ENCODE results near the gene PCBP4.

The PCBP4 gene

GRCh38 chr3:51961011-51961410 is 6.2 kb downstream of the PCBP4 start:
- no peak for TF ChIP-seq CTCF (conservative IDR thresholded peaks at IDR 0.05; ENCODE audit: low read length)

GRCh38 chr3:51960386-51960785 is 6.9 kb downstream of the PCBP4 start:
- TF ChIP-seq CTCF (conservative IDR thresholded peaks at IDR 0.05; ENCODE audit: low read length): no peak
- no peak overlapping the region for H3K4me3 ChIP-seq (ENCODE audit: low read length)
- DNase-seq (ENCODE audit: low read depth): no peak

More at GRCh38 chr3:51961011-51961410, 6.2 kb downstream of the PCBP4 start:
- DNase-seq (ENCODE audit: low read depth): no peak
- H3K4me3 ChIP-seq (ENCODE audit: low read length): no peak overlapping the region

DNA sequence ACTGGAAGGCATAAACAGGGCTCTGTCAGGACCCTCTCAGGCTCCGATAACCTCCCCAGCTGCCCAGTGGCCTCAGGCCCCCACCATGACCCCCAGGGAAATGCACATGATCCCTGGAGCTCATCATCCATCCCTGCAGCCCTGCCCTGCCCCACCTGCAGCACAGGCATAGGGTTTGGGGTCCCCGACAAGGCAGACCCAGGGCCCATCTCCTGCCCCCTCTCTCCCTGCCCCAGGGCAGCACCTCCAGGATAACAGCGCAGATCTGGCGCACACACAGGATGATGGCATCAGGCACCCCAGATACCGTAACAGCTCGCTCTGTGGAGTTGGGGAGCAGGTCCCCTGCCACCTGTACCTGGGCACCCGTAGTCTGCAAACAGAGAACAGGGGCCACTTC is 7.6 kb downstream of the PCBP4 start:
- no peak for TF ChIP-seq CTCF (conservative IDR thresholded peaks at IDR 0.05; ENCODE audit: low read length)
- H3K4me3 ChIP-seq (ENCODE audit: low read length): no peak overlapping the region

DNA sequence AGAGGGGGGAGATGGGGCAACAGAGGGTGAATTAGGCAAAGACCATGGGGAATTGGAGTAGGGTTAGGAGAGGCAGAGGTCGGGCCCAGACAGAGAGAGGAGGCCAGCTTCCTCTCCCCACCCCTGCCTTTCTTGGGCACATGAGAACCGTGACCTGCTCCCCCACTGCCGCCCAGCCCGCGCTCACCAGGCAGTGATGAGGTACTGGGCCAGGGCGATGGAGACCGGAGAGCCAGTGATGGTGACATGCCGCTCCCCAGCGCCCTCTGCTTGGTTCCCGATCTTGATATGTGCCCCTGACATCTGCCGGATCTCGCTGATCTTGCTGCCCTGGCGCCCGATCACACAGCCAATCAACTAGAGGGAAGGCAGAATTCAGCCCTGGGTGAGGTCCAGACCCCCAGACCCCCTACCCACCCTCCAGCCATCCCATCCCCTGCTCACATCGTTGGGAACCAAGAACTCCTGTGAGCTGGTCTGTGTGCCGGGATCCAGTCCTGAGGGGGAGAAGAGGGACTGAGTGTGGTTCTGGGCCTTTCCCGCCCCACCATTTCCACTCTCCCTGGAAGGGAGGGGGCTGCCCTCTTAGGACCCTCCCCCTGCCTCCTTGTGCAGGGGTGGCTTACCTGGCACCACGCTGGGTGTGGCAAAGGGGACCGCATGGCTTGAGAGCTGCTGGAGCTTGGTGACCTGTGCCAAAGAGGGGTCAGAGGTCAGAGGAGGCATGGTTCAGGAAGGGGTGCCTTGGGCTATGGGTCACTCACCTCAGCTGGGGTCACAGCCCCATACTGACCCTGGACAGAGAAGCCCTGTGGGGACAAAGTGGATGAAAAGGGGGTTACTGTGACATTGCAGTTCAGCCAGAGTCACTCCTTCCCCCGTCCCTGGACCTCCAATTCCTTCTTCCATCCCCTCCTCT is 8.4 kb downstream of the PCBP4 start:
- H3K4me3 ChIP-seq (ENCODE audit: low read length): no peak overlapping the region
- no peak for DNase-seq (ENCODE audit: low read depth)
- TF ChIP-seq CTCF (conservative IDR thresholded peaks at IDR 0.05; ENCODE audit: low read length): no peak

More for the DNA sequence above, 7.6 kb downstream of the PCBP4 start:
- no peak for DNase-seq (ENCODE audit: low read depth)

DNA sequence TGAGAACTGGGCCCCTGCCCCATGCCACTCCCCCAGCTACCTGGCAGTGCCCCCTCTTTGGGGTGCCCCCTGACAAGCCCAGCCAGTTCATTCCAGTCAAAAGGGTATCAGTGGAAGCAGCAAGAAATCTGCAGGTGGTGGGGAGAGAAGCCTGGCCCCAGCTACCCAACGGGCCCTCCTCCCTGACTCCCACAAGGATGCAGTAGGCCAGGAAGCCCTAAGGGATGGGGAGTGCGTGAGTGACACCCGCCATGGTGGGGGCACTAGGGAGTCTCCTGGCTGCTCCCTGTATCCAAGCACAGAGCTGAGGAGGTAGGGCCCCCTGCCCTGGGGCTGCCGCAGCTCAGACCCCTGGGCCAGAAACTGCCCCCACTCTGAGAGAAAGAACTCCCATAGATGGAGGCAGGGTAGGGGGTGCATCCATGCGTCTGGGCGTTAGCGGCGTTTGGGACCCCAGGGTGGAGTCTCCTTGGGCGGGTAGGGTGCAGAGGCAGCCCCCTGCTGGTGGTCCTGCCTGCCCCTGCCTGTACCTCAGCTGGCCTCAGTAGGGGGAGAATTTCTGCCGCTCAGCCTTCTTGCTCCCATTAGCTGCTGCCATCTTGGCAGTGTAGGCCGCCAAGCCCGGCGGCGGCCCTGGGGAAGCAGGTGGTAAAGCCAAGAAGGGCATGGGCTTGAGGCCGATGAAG is 9.6 kb downstream of the PCBP4 start:
- TF ChIP-seq CTCF (conservative IDR thresholded peaks at IDR 0.05; ENCODE audit: low read length): no peak
- H3K4me3 ChIP-seq (ENCODE audit: low read length): no peak overlapping the region
- no peak for DNase-seq (ENCODE audit: low read depth)

DNA sequence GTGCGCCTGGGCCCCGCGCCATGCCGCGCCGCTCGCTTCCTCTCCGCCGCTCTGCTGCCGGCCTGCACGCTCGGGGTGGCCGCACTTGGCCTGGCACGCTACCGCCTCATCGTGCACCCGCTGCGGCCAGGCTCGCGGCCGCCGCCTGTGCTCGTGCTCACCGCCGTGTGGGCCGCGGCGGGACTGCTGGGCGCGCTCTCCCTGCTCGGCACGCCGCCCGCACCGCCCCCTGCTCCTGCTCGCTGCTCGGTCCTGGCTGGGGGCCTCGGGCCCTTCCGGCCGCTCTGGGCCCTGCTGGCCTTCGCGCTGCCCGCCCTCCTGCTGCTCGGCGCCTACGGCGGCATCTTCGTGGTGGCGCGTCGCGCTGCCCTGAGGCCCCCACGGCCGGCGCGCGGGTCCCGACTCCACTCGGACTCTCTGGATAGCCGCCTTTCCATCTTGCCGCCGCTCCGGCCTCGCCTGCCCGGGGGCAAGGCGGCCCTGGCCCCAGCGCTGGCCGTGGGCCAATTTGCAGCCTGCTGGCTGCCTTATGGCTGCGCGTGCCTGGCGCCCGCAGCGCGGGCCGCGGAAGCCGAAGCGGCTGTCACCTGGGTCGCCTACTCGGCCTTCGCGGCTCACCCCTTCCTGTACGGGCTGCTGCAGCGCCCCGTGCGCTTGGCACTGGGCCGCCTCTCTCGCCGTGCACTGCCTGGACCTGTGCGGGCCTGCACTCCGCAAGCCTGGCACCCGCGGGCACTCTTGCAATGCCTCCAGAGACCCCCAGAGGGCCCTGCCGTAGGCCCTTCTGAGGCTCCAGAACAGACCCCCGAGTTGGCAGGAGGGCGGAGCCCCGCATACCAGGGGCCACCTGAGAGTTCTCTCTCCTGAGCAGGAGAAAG is 11.1 kb downstream of the PCBP4 start:
- peak; percentile 36 for TF ChIP-seq CTCF (conservative IDR thresholded peaks at IDR 0.05; ENCODE audit: low read length)

More for the DNA sequence above, 11.1 kb downstream of the PCBP4 start:
- no peak for DNase-seq (ENCODE audit: low read depth)
- no peak overlapping the region for H3K4me3 ChIP-seq (ENCODE audit: low read length)

Data from AG10803 (cell line).